ENCODE data around the gene PRKAB2.

DNA sequence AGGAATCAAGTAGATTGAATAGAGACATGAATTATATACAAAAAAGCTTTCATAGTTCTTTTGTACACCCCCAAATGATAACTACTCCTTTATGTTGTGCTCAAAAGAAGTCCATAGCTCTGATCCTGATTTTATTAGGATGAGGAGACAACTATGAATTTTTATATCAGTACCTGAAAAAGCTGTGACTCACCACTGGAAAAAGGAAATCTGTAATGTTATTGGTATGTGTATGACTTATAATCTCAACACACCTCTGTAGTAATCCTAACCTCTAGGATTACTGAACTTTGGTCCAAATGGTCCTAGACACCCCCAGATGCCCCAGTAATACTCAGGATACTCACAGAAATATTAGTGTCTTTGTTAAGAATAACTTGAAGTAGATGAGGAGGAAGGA is 10.2 kb downstream of the PRKAB2 start:
- TF ChIP-seq, protein P1, sequence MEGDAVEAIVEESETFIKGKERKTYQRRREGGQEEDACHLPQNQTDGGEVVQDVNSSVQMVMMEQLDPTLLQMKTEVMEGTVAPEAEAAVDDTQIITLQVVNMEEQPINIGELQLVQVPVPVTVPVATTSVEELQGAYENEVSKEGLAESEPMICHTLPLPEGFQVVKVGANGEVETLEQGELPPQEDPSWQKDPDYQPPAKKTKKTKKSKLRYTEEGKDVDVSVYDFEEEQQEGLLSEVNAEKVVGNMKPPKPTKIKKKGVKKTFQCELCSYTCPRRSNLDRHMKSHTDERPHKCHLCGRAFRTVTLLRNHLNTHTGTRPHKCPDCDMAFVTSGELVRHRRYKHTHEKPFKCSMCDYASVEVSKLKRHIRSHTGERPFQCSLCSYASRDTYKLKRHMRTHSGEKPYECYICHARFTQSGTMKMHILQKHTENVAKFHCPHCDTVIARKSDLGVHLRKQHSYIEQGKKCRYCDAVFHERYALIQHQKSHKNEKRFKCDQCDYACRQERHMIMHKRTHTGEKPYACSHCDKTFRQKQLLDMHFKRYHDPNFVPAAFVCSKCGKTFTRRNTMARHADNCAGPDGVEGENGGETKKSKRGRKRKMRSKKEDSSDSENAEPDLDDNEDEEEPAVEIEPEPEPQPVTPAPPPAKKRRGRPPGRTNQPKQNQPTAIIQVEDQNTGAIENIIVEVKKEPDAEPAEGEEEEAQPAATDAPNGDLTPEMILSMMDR (IDR thresholded peaks at IDR 0.05): no peak
- no peak for TF ChIP-seq EZH2 (IDR thresholded peaks at IDR 0.05; ENCODE audit: borderline replicate concordance, insufficient read depth, low read depth, low read length, poor library complexity, severe bottlenecking)
